Trophoblast cell (in vitro differentiated cells and primary cell): ENCODE measurements around the gene YAF2.
"Not testable (repeated sequence)": the region's sequence is repeated elsewhere in the genome, so short reads cannot be mapped to it uniquely, and the experiment has no call there.

ENCODE experiments used
- DNase-seq, 2 donors: peaks; one replicate each; pipeline ENCODE4 v3.0.0-alpha.2; 2016
- H2AFZ ChIP-seq: 2 replicates; pipeline ENCODE4 v1.6.1; 2013; ENCODE audit warnings: low read length, moderate library complexity, mild to moderate bottlenecking; ENCODE audit not compliant: insufficient read depth, poor library complexity
- H2AK5ac ChIP-seq: 2 replicates; pipeline ENCODE4 v1.6.1; 2013; ENCODE audit warnings: mild to moderate bottlenecking, low read length
- H2BK120ac ChIP-seq: 2 replicates; pipeline ENCODE4 v1.6.1; 2013; ENCODE audit warnings: low read length, mild to moderate bottlenecking, moderate library complexity; ENCODE audit not compliant: insufficient read depth, poor library complexity
- H2BK12ac ChIP-seq: 2 replicates; pipeline ENCODE4 v1.6.1; 2013; ENCODE audit warnings: mild to moderate bottlenecking, low read length, moderate library complexity
- H2BK5ac ChIP-seq: 2 replicates; pipeline ENCODE4 v1.6.1; 2013; ENCODE audit warnings: low read length, low read depth, moderate library complexity, mild to moderate bottlenecking; ENCODE audit not compliant: poor library complexity
- H3K14ac ChIP-seq: 2 replicates; pipeline ENCODE4 v1.6.1; 2013; ENCODE audit warnings: mild to moderate bottlenecking, low read length
- H3K18ac ChIP-seq: 2 replicates; pipeline ENCODE4 v1.6.1; 2013; ENCODE audit warnings: mild to moderate bottlenecking, low read length
- H3K23ac ChIP-seq: 2 replicates; pipeline ENCODE4 v1.6.1; 2013; ENCODE audit warnings: low read length
- H3K27ac ChIP-seq: 2 replicates; pipeline ENCODE4 v1.5.1; 2013; ENCODE audit warnings: low read depth, mild to moderate bottlenecking, inconsistent platforms, low read length, moderate library complexity
- H3K27me3 ChIP-seq: 2 replicates; pipeline ENCODE4 v1.6.1; 2013; ENCODE audit warnings: inconsistent platforms, mild to moderate bottlenecking, low read length, moderate library complexity; ENCODE audit not compliant: insufficient read depth
- H3K36me3 ChIP-seq, 2 experiments: 1 replicate in 1 of 2; 2 replicates in 1 of 2; pipeline ENCODE4 v1.6.1; 2013; ENCODE audit warnings: low read length in 2 of 2, mild to moderate bottlenecking in 2 of 2, moderate library complexity in 1 of 2; ENCODE audit not compliant: insufficient read depth in 2 of 2, control insufficient read depth in 1 of 2
- H3K4ac ChIP-seq: 2 replicates; pipeline ENCODE4 v1.6.1; 2013; ENCODE audit warnings: low read depth, mild to moderate bottlenecking, low read length, moderate library complexity
- H3K4me1 ChIP-seq, 2 experiments: 1 replicate in 1 of 2; 2 replicates in 1 of 2; pipeline ENCODE4 v1.6.1; 2013; ENCODE audit warnings: low read length in 2 of 2, mild to moderate bottlenecking in 2 of 2, moderate library complexity in 1 of 2; ENCODE audit not compliant: insufficient read depth in 2 of 2, control insufficient read depth in 1 of 2
- H3K4me2 ChIP-seq: 2 replicates; pipeline ENCODE4 v1.6.1; 2013; ENCODE audit warnings: inconsistent platforms, mild to moderate bottlenecking, low read length, moderate library complexity
- H3K4me3 ChIP-seq: 2 replicates; pipeline ENCODE4 v1.5.1; 2013; ENCODE audit warnings: mild to moderate bottlenecking, low read depth, low read length, inconsistent platforms
- H3K79me1 ChIP-seq: one replicate; pipeline ENCODE4 v1.6.1; 2013; ENCODE audit warnings: low read length
- H3K79me2 ChIP-seq: 2 replicates; pipeline ENCODE4 v1.6.1; 2013; ENCODE audit warnings: low read length, mild to moderate bottlenecking; ENCODE audit not compliant: control insufficient read depth, insufficient read depth, poor library complexity
- H3K9ac ChIP-seq: 2 replicates; pipeline ENCODE4 v1.6.1; 2013; ENCODE audit warnings: mild to moderate bottlenecking, low read length
- H3K9me3 ChIP-seq: 2 replicates; pipeline ENCODE4 v1.6.1; 2013; ENCODE audit warnings: low read depth, mild to moderate bottlenecking, control low read depth, inconsistent platforms, low read length; ENCODE audit not compliant: insufficient read depth
- H4K12ac ChIP-seq: 2 replicates; pipeline ENCODE4 v1.6.1; 2013; ENCODE audit warnings: low read depth, mild to moderate bottlenecking, low read length, moderate library complexity
- H4K8ac ChIP-seq: 2 replicates; pipeline ENCODE4 v1.6.1; 2013; ENCODE audit warnings: low read depth, mild to moderate bottlenecking, low read length, moderate library complexity
- H4K91ac ChIP-seq: one replicate; pipeline ENCODE4 v1.6.1; 2013; ENCODE audit warnings: low read depth, mild to moderate bottlenecking, low read length, moderate library complexity
- WGBS: extraction: QIAGEN DNeasy Blood & Tissue Kit; methylation state at CpG from one replicate; pipeline ENCODE4 v1.1.7; 2013; ENCODE audit warnings: missing lambda C conversion rate; ENCODE audit not compliant: insufficient read length, insufficient coverage; ENCODE audit errors: extremely low coverage; 5-methylcytosine and 5-hydroxymethylcytosine counted together

The YAF2 gene

GRCh38 chr12:42234970-42235369 is 3.1 kb downstream of the YAF2 start:
- no CpG with 5 or more reads among the region's 2 CpGs for WGBS
- Histone ChIP-seq H3K4me1 (no peaks in the 10 kb centered on the region), H2BK120ac (no peak overlapping the region), H3K23ac (no peak overlapping the region), H3K79me2 (peaks cover 5% of the 10 kb centered on the region), H3K36me3 (peaks cover 1 to 2% of the 10 kb centered on the region in 2 experiments), H3K4ac (no peak overlapping the region), H2BK12ac (no peak overlapping the region), H3K14ac (no peak overlapping the region), H3K27ac (no peak overlapping the region), H2BK5ac (no peak overlapping the region), H3K79me1 (peaks cover 10% of the 10 kb centered on the region), H2AFZ (no peak overlapping the region), H3K18ac (no peak overlapping the region), H2AK5ac (no peak overlapping the region), H3K27me3 (peaks cover 3% of the 10 kb centered on the region), H4K12ac (no peak overlapping the region), H3K9me3 (no peaks in the 10 kb centered on the region), H4K8ac (no peak overlapping the region), H3K4me2 (no peak overlapping the region), H4K91ac (no peak overlapping the region), H3K9ac (no peak overlapping the region), H3K4me3 (no peak overlapping the region)
- no peak for DNase-seq

- H3K4me1 ChIP-seq, H2AFZ ChIP-seq, H3K18ac ChIP-seq, H3K9me3 ChIP-seq, H2BK120ac ChIP-seq, H3K79me1 ChIP-seq, H4K8ac ChIP-seq, H2AK5ac ChIP-seq, H3K14ac ChIP-seq, H3K4me3 ChIP-seq, H3K27ac ChIP-seq, H2BK12ac ChIP-seq, H4K12ac ChIP-seq, H3K36me3 ChIP-seq, H4K91ac ChIP-seq, H3K9ac ChIP-seq, H3K4me2 ChIP-seq, H2BK5ac ChIP-seq, H3K4ac ChIP-seq, DNase-seq, H3K27me3 ChIP-seq, H3K23ac ChIP-seq, H3K79me2 ChIP-seq: not testable (repeated sequence)
- WGBS = no CpG with 5 or more reads among the region's 30 CpGs
Observed at GRCh38 chr12:42227525-42227924, 10.5 kb downstream of the YAF2 start.

- H2AK5ac ChIP-seq, H3K36me3 ChIP-seq, H3K9me3 ChIP-seq, H4K12ac ChIP-seq, H2BK5ac ChIP-seq, H3K4me3 ChIP-seq, H3K9ac ChIP-seq, H3K4me2 ChIP-seq, H3K23ac ChIP-seq, H3K27ac ChIP-seq, H3K18ac ChIP-seq, H4K91ac ChIP-seq, H2AFZ ChIP-seq, DNase-seq, H3K79me1 ChIP-seq, H3K14ac ChIP-seq, H2BK120ac ChIP-seq, H4K8ac ChIP-seq, H3K79me2 ChIP-seq, H3K27me3 ChIP-seq, H2BK12ac ChIP-seq, H3K4me1 ChIP-seq, H3K4ac ChIP-seq: not testable (repeated sequence)
- WGBS = no CpG with 5 or more reads among the region's 5 CpGs
Observed at GRCh38 chr12:42224501-42224900, 13.5 kb downstream of the YAF2 start.

GRCh38 chr12:42222724-42223123 is 15.3 kb downstream of the YAF2 start:
- H2BK12ac ChIP-seq = no peak overlapping the region
- H4K12ac ChIP-seq = no peak overlapping the region
- no peak overlapping the region for H3K23ac ChIP-seq
- no peak overlapping the region for H2BK120ac ChIP-seq
- peaks cover 3% of the 10 kb centered on the region for H3K9me3 ChIP-seq
- no peaks in the 10 kb centered on the region for H3K79me2 ChIP-seq
- H3K27me3 ChIP-seq = no peaks in the 10 kb centered on the region
- H3K4me1 ChIP-seq = no peaks in the 10 kb centered on the region
- H4K91ac ChIP-seq = no peak overlapping the region
- H2AK5ac ChIP-seq = no peak overlapping the region
- H3K14ac ChIP-seq = no peak overlapping the region
- H3K18ac ChIP-seq = no peak overlapping the region
- H3K4ac ChIP-seq = no peak overlapping the region
- no peak overlapping the region for H3K4me2 ChIP-seq
- H3K79me1 ChIP-seq = no peaks in the 10 kb centered on the region
- no peak overlapping the region for H3K4me3 ChIP-seq
- no peak overlapping the region for H4K8ac ChIP-seq
- no peak for DNase-seq
- no peak overlapping the region for H3K9ac ChIP-seq
- peaks cover 2 to 3% of the 10 kb centered on the region in 2 experiments for H3K36me3 ChIP-seq
- no CpG with 5 or more reads among the region's 1 CpG for WGBS
- H2BK5ac ChIP-seq = no peak overlapping the region
- H2AFZ ChIP-seq = no peak overlapping the region
- H3K27ac ChIP-seq = no peak overlapping the region
